Trophoblast cell (in vitro differentiated cells and primary cell): Measurements from ENCODE around the gene GALNT14.

Experiments
- DNase-seq, 2 donors: peaks; one replicate each; pipeline ENCODE4 v3.0.0-alpha.2; 2016
- H2AFZ ChIP-seq: 2 replicates; pipeline ENCODE4 v1.6.1; 2013; ENCODE audit warnings: low read length, moderate library complexity, mild to moderate bottlenecking; ENCODE audit not compliant: insufficient read depth, poor library complexity
- H2AK5ac ChIP-seq: 2 replicates; pipeline ENCODE4 v1.6.1; 2013; ENCODE audit warnings: mild to moderate bottlenecking, low read length
- H2BK120ac ChIP-seq: 2 replicates; pipeline ENCODE4 v1.6.1; 2013; ENCODE audit warnings: low read length, mild to moderate bottlenecking, moderate library complexity; ENCODE audit not compliant: insufficient read depth, poor library complexity
- H2BK12ac ChIP-seq: 2 replicates; pipeline ENCODE4 v1.6.1; 2013; ENCODE audit warnings: mild to moderate bottlenecking, low read length, moderate library complexity
- H2BK5ac ChIP-seq: 2 replicates; pipeline ENCODE4 v1.6.1; 2013; ENCODE audit warnings: low read length, low read depth, moderate library complexity, mild to moderate bottlenecking; ENCODE audit not compliant: poor library complexity
- H3K14ac ChIP-seq: 2 replicates; pipeline ENCODE4 v1.6.1; 2013; ENCODE audit warnings: mild to moderate bottlenecking, low read length
- H3K18ac ChIP-seq: 2 replicates; pipeline ENCODE4 v1.6.1; 2013; ENCODE audit warnings: mild to moderate bottlenecking, low read length
- H3K23ac ChIP-seq: 2 replicates; pipeline ENCODE4 v1.6.1; 2013; ENCODE audit warnings: low read length
- H3K27ac ChIP-seq: 2 replicates; pipeline ENCODE4 v1.5.1; 2013; ENCODE audit warnings: low read depth, mild to moderate bottlenecking, inconsistent platforms, low read length, moderate library complexity
- H3K27me3 ChIP-seq: 2 replicates; pipeline ENCODE4 v1.6.1; 2013; ENCODE audit warnings: inconsistent platforms, mild to moderate bottlenecking, low read length, moderate library complexity; ENCODE audit not compliant: insufficient read depth
- H3K36me3 ChIP-seq, 2 experiments: 1 replicate in 1 of 2; 2 replicates in 1 of 2; pipeline ENCODE4 v1.6.1; 2013; ENCODE audit warnings: low read length in 2 of 2, mild to moderate bottlenecking in 2 of 2, moderate library complexity in 1 of 2; ENCODE audit not compliant: insufficient read depth in 2 of 2, control insufficient read depth in 1 of 2
- H3K4ac ChIP-seq: 2 replicates; pipeline ENCODE4 v1.6.1; 2013; ENCODE audit warnings: low read depth, mild to moderate bottlenecking, low read length, moderate library complexity
- H3K4me1 ChIP-seq, 2 experiments: 1 replicate in 1 of 2; 2 replicates in 1 of 2; pipeline ENCODE4 v1.6.1; 2013; ENCODE audit warnings: low read length in 2 of 2, mild to moderate bottlenecking in 2 of 2, moderate library complexity in 1 of 2; ENCODE audit not compliant: insufficient read depth in 2 of 2, control insufficient read depth in 1 of 2
- H3K4me2 ChIP-seq: 2 replicates; pipeline ENCODE4 v1.6.1; 2013; ENCODE audit warnings: inconsistent platforms, mild to moderate bottlenecking, low read length, moderate library complexity
- H3K4me3 ChIP-seq: 2 replicates; pipeline ENCODE4 v1.5.1; 2013; ENCODE audit warnings: mild to moderate bottlenecking, low read depth, low read length, inconsistent platforms
- H3K79me1 ChIP-seq: one replicate; pipeline ENCODE4 v1.6.1; 2013; ENCODE audit warnings: low read length
- H3K79me2 ChIP-seq: 2 replicates; pipeline ENCODE4 v1.6.1; 2013; ENCODE audit warnings: low read length, mild to moderate bottlenecking; ENCODE audit not compliant: control insufficient read depth, insufficient read depth, poor library complexity
- H3K9ac ChIP-seq: 2 replicates; pipeline ENCODE4 v1.6.1; 2013; ENCODE audit warnings: mild to moderate bottlenecking, low read length
- H3K9me3 ChIP-seq: 2 replicates; pipeline ENCODE4 v1.6.1; 2013; ENCODE audit warnings: low read depth, mild to moderate bottlenecking, control low read depth, inconsistent platforms, low read length; ENCODE audit not compliant: insufficient read depth
- H4K12ac ChIP-seq: 2 replicates; pipeline ENCODE4 v1.6.1; 2013; ENCODE audit warnings: low read depth, mild to moderate bottlenecking, low read length, moderate library complexity
- H4K8ac ChIP-seq: 2 replicates; pipeline ENCODE4 v1.6.1; 2013; ENCODE audit warnings: low read depth, mild to moderate bottlenecking, low read length, moderate library complexity
- H4K91ac ChIP-seq: one replicate; pipeline ENCODE4 v1.6.1; 2013; ENCODE audit warnings: low read depth, mild to moderate bottlenecking, low read length, moderate library complexity
- WGBS: extraction: QIAGEN DNeasy Blood & Tissue Kit; methylation state at CpG from one replicate; pipeline ENCODE4 v1.1.7; 2013; ENCODE audit warnings: missing lambda C conversion rate; ENCODE audit not compliant: insufficient read length, insufficient coverage; ENCODE audit errors: extremely low coverage; 5-methylcytosine and 5-hydroxymethylcytosine counted together

The GALNT14 gene

DNA sequence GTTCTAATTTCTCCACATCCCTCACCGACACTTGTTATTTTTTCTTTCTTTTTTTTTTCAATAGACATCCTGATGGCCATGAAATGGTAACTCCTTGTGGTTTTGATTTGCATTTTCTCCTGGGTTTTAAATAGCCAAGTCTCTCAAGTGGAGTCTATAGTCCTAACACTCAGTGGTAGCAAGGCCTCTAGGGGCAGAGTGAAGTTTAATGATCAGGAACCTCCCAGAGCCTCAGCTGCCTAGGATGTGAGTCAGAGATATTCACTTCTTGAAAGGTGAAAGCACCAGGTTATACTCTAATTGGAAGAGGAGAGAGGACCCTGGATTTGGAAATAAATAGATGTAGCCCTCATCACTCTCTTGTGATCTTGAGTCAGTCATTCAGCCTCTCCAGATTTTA lies 268.3 kb downstream of the GALNT14 start:
- Histone ChIP-seq H2BK120ac (no peak overlapping the region), H4K91ac (no peak overlapping the region), H3K4me2 (no peak overlapping the region), H3K27me3 (no peaks in the 10 kb centered on the region), H3K9ac (no peak overlapping the region), H4K12ac (no peak overlapping the region), H3K4me3 (no peak overlapping the region), H3K9me3 (no peaks in the 10 kb centered on the region), H2BK12ac (no peak overlapping the region), H2BK5ac (no peak overlapping the region), H3K23ac (no peak overlapping the region), H3K4me1 (peaks cover 4 to 7% of the 10 kb centered on the region in 2 experiments), H3K18ac (no peak overlapping the region), H3K79me1 (no peaks in the 10 kb centered on the region), H3K79me2 (no peaks in the 10 kb centered on the region), H3K14ac (no peak overlapping the region), H3K27ac (no peak overlapping the region), H3K4ac (no peak overlapping the region), H2AFZ (no peak overlapping the region), H4K8ac (no peak overlapping the region), H2AK5ac (no peak overlapping the region), H3K36me3 (no peaks in the 10 kb centered on the region)
- DNase-seq = no peak
- no CpG with 5 or more reads among the region's 1 CpG for WGBS

DNA sequence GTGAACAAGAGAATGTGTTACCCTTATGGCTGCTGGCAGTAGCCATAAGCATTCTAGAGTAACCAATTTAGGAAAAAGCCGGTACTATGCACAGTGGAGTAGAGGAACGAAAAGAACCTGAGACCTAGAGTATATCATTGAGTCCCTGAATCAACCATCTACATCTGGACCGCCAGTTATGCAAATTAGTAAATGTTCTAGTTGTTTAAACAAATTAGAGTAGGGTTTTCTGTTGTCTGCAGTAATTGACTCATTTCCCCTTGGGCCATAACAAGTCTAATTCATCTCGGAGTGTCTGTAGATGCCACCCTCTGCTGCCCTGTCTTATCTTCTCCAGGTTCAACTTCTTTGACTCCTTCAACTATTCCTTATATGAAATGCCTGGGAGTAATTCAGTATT lies 270.9 kb downstream of the GALNT14 start:
- Histone ChIP-seq H3K18ac (no peak overlapping the region), H4K12ac (no peak overlapping the region), H2BK120ac (no peak overlapping the region), H3K36me3 (no peaks in the 10 kb centered on the region), H3K4me3 (no peak overlapping the region), H3K9me3 (no peaks in the 10 kb centered on the region), H4K8ac (no peak overlapping the region), H3K79me2 (no peaks in the 10 kb centered on the region), H3K4me2 (no peak overlapping the region), H3K4me1 (peaks cover 4 to 7% of the 10 kb centered on the region in 2 experiments), H3K79me1 (no peaks in the 10 kb centered on the region), H3K27ac (no peak overlapping the region), H2AK5ac (no peak overlapping the region), H2BK5ac (no peak overlapping the region), H3K23ac (no peak overlapping the region), H3K14ac (no peak overlapping the region), H2AFZ (no peak overlapping the region), H3K4ac (no peak overlapping the region), H3K27me3 (no peaks in the 10 kb centered on the region), H4K91ac (no peak overlapping the region), H2BK12ac (no peak overlapping the region), H3K9ac (no peak overlapping the region)
- no CpG with 5 or more reads among the region's 4 CpGs for WGBS
- no peak for DNase-seq

DNA sequence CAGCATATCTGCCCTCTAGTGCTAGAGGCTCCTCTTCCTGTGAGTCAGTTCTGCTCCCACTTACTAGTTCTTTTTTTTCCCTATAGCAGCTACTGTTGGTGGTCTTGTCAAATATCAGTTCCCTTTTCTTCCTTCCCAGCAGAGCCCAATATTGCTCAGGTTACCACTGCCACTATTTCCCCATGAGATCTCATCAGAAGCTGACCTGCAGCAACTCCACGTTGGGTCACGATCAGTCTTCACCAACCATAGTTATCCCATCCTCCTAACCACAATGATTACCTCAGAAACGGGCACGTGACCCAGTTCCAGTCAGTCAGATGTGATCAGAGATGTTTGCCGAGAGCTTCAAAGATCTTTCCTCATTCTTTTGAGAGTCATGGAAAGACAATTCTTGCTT lies 271.3 kb downstream of the GALNT14 start:
- no peak overlapping the region for H2BK12ac ChIP-seq
- no peak overlapping the region for H3K14ac ChIP-seq
- no peak overlapping the region for H4K8ac ChIP-seq
- no peak overlapping the region for H2AK5ac ChIP-seq
- H2AFZ ChIP-seq = no peak overlapping the region
- no peak overlapping the region for H4K12ac ChIP-seq
- no CpG with 5 or more reads among the region's 5 CpGs for WGBS
- no peak overlapping the region for H3K9ac ChIP-seq
- peaks cover 4 to 6% of the 10 kb centered on the region in 2 experiments for H3K4me1 ChIP-seq
- no peak overlapping the region for H3K18ac ChIP-seq
- H4K91ac ChIP-seq = no peak overlapping the region
- DNase-seq = peak; percentile 53 to 54
- H3K4ac ChIP-seq = no peak overlapping the region
- H3K79me2 ChIP-seq = no peaks in the 10 kb centered on the region
- no peaks in the 10 kb centered on the region for H3K9me3 ChIP-seq
- H3K4me3 ChIP-seq = no peak overlapping the region
- H3K27ac ChIP-seq = no peak overlapping the region
- H3K27me3 ChIP-seq = no peaks in the 10 kb centered on the region
- no peak overlapping the region for H2BK120ac ChIP-seq
- H3K36me3 ChIP-seq = no peaks in the 10 kb centered on the region
- no peaks in the 10 kb centered on the region for H3K79me1 ChIP-seq
- H2BK5ac ChIP-seq = no peak overlapping the region
- H3K23ac ChIP-seq = no peak overlapping the region
- H3K4me2 ChIP-seq = no peak overlapping the region

DNA sequence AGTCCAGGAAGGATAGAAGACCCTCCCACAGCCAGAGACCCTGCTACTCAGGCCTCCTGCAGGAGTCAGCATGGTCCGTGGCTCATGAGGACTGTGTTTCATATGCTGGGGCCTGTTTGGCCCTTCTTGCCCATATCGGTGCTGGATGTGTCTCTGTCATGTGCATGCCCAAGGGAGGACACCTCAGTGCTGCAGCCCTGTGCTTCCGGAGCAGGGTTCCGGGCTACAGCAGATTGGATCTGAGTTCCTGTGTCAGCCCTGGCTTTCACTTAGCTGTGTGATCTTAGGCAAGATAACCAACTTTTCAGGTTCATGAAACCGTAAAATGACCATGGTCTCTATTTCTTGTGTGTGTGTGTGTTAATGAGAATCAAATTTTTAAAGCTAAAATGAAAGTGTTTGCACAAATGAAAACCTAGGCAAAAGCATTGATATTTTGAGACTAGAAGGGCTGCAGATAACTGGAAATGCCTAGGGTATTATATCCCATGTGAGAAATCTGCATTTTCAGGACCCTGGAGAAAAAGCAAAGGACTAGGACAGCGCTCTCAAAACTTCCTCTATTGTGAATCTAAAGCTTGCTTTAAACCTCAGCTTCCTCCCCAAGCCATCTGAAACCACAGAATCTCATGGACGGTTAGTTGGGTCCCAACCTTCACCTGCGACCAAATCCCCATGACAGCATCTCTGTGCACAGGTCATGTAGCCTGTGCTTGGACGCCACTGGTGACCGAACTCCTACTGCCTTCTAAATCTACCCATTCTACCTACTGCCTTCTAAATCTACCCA lies 272.2 kb downstream of the GALNT14 start:
- no peak overlapping the region for H3K4ac ChIP-seq
- no peak overlapping the region for H2AFZ ChIP-seq
- no peak overlapping the region for H4K8ac ChIP-seq
- no peak for DNase-seq
- no peaks in the 10 kb centered on the region for H3K36me3 ChIP-seq
- no peaks in the 10 kb centered on the region for H3K9me3 ChIP-seq
- H3K4me3 ChIP-seq = no peak overlapping the region
- H3K79me1 ChIP-seq = no peaks in the 10 kb centered on the region
- no peak overlapping the region for H3K14ac ChIP-seq
- no peak overlapping the region for H4K91ac ChIP-seq
- H3K23ac ChIP-seq = no peak overlapping the region
- H3K27ac ChIP-seq = no peak overlapping the region
- no peak overlapping the region for H2BK120ac ChIP-seq
- no peaks in the 10 kb centered on the region for H3K27me3 ChIP-seq
- no peak overlapping the region for H4K12ac ChIP-seq
- no peak overlapping the region for H2BK12ac ChIP-seq
- no peaks in the 10 kb centered on the region for H3K79me2 ChIP-seq
- WGBS = no CpG with 5 or more reads among the region's 10 CpGs
- H3K18ac ChIP-seq = no peak overlapping the region
- no peak overlapping the region for H3K4me2 ChIP-seq
- H2BK5ac ChIP-seq = no peak overlapping the region
- no peaks in the 10 kb centered on the region for H3K4me1 ChIP-seq
- no peak overlapping the region for H3K9ac ChIP-seq
- no peak overlapping the region for H2AK5ac ChIP-seq
